Measurements from ENCODE around the gene SMURF2.

The SMURF2 gene

GRCh38 chr17:64603987-64604386 lies 58.1 kb downstream of the SMURF2 start:
- ChIA-PET POLR2A (no interaction called here), CTCF (no interaction called here)
- TF ChIP-seq HDGF (IDR thresholded peaks at IDR 0.05; ENCODE audit: borderline replicate concordance) (no peak), LEF1 (IDR thresholded peaks at IDR 0.05; ENCODE audit: borderline replicate concordance) (no peak), SUZ12 (IDR thresholded peaks at IDR 0.05) (no peak), ELF4 (IDR thresholded peaks at IDR 0.05) (no peak), ZNF384 (IDR thresholded peaks at IDR 0.05) (no peak), BHLHE40 (IDR thresholded peaks at IDR 0.05; ENCODE audit: borderline replicate concordance) (no peak), SP1 (IDR thresholded peaks at IDR 0.05) (no peak)
- no peak for DNase-seq (ENCODE audit: extremely low spot score)

DNA sequence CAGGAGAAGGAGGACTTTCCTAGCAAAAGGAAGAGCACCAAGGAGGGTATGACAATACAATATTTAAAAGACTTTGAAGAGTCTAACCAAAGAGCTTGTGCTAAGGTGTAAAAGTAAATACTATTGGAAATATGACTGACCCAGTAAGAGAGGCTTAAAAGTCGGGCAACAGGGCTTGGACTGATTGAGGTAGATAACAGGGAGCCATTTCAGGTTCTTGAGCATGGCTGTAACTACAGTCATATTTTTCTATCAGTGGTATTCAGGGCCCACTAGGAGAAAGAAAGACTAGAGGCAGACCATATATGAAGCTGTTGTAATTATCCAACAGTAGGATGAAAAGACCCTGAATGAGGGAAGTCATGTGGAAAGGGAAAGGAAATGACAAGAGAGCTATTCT lies 62.3 kb downstream of the SMURF2 start:
- ChIA-PET CTCF (no interaction called here), POLR2A (interaction anchor here (1.9 kb wide), 1 partner anchor 93 kb away, joined by 5 read pairs; the partner anchor contains the start of gene CEP95)
- DNase-seq (ENCODE audit: extremely low spot score) = no peak
- TF ChIP-seq BHLHE40 (IDR thresholded peaks at IDR 0.05; ENCODE audit: borderline replicate concordance) (no peak), FOXA1 (IDR thresholded peaks at IDR 0.05) (no peak), TARDBP (IDR thresholded peaks at IDR 0.05) (no peak), ARNT (IDR thresholded peaks at IDR 0.05) (no peak), SUZ12 (IDR thresholded peaks at IDR 0.05) (no peak), ZNF384 (IDR thresholded peaks at IDR 0.05) (no peak), LEF1 (IDR thresholded peaks at IDR 0.05; ENCODE audit: borderline replicate concordance) (no peak)

GRCh38 chr17:64599187-64599676 lies 62.9 kb downstream of the SMURF2 start:
- POLR2A ChIA-PET = interaction anchor here (1.9 kb wide), 1 partner anchor 92 kb away, joined by 5 read pairs; the partner anchor contains the start of gene CEP95
- CTCF ChIA-PET = no interaction called here
- no peak for DNase-seq (ENCODE audit: extremely low spot score)
- TF ChIP-seq LEF1 (IDR thresholded peaks at IDR 0.05; ENCODE audit: borderline replicate concordance) = no peak
- TF ChIP-seq ELF4 (IDR thresholded peaks at IDR 0.05) = no peak
- no peak for TF ChIP-seq ARNT (IDR thresholded peaks at IDR 0.05)
- no peak for TF ChIP-seq FOXK2 (IDR thresholded peaks at IDR 0.05)
- no peak for TF ChIP-seq NFRKB (IDR thresholded peaks at IDR 0.05)
- no peak for TF ChIP-seq ZNF384 (IDR thresholded peaks at IDR 0.05)
- TF ChIP-seq, protein P1, sequence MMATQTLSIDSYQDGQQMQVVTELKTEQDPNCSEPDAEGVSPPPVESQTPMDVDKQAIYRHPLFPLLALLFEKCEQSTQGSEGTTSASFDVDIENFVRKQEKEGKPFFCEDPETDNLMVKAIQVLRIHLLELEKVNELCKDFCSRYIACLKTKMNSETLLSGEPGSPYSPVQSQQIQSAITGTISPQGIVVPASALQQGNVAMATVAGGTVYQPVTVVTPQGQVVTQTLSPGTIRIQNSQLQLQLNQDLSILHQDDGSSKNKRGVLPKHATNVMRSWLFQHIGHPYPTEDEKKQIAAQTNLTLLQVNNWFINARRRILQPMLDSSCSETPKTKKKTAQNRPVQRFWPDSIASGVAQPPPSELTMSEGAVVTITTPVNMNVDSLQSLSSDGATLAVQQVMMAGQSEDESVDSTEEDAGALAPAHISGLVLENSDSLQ (IDR thresholded peaks at IDR 0.05) = no peak
- TF ChIP-seq FOXM1 (IDR thresholded peaks at IDR 0.05; ENCODE audit: borderline replicate concordance) = no peak
- TF ChIP-seq FOXA1 (IDR thresholded peaks at IDR 0.05) = no peak
- no peak for TF ChIP-seq HDGF (IDR thresholded peaks at IDR 0.05; ENCODE audit: borderline replicate concordance)
- no peak for TF ChIP-seq L3MBTL2 (conservative IDR thresholded peaks at IDR 0.05)
- no peak for TF ChIP-seq SUZ12 (IDR thresholded peaks at IDR 0.05)
- no peak for TF ChIP-seq BHLHE40 (IDR thresholded peaks at IDR 0.05; ENCODE audit: borderline replicate concordance)
- no peak for TF ChIP-seq TARDBP (IDR thresholded peaks at IDR 0.05)

- CTCF ChIA-PET = no interaction called here
- POLR2A ChIA-PET = interaction anchor here (1.9 kb wide), 1 partner anchor 92 kb away, joined by 5 read pairs; the partner anchor contains the start of gene CEP95
- no peak for TF ChIP-seq FOXK2 (IDR thresholded peaks at IDR 0.05)
- TF ChIP-seq ARNT (IDR thresholded peaks at IDR 0.05) = no peak
- TF ChIP-seq FOXM1 (IDR thresholded peaks at IDR 0.05; ENCODE audit: borderline replicate concordance) = no peak
- no peak for TF ChIP-seq ELF4 (IDR thresholded peaks at IDR 0.05)
- TF ChIP-seq NFRKB (IDR thresholded peaks at IDR 0.05) = no peak
- TF ChIP-seq, protein P1 (IDR thresholded peaks at IDR 0.05) = no peak
- TF ChIP-seq SP1 (IDR thresholded peaks at IDR 0.05) = no peak
- TF ChIP-seq LEF1 (IDR thresholded peaks at IDR 0.05; ENCODE audit: borderline replicate concordance) = no peak
- no peak for DNase-seq (ENCODE audit: extremely low spot score)
These were observed 63.4 kb downstream of the SMURF2 start for GRCh38 chr17:64598672-64599071.

- no peak for TF ChIP-seq NFRKB (IDR thresholded peaks at IDR 0.05)
- TF ChIP-seq FOXM1 (IDR thresholded peaks at IDR 0.05; ENCODE audit: borderline replicate concordance) = no peak
- TF ChIP-seq HDGF (IDR thresholded peaks at IDR 0.05; ENCODE audit: borderline replicate concordance) = no peak
- TF ChIP-seq FOXA1 (IDR thresholded peaks at IDR 0.05) = no peak
- no peak for TF ChIP-seq ELF4 (IDR thresholded peaks at IDR 0.05)
- TF ChIP-seq ZNF384 (IDR thresholded peaks at IDR 0.05) = no peak
- TF ChIP-seq LEF1 (IDR thresholded peaks at IDR 0.05; ENCODE audit: borderline replicate concordance) = no peak
- TF ChIP-seq FOXK2 (IDR thresholded peaks at IDR 0.05) = no peak
- no peak for TF ChIP-seq L3MBTL2 (conservative IDR thresholded peaks at IDR 0.05)
- TF ChIP-seq SP1 (IDR thresholded peaks at IDR 0.05) = no peak
- TF ChIP-seq BHLHE40 (IDR thresholded peaks at IDR 0.05; ENCODE audit: borderline replicate concordance) = no peak
- TF ChIP-seq SUZ12 (IDR thresholded peaks at IDR 0.05) = no peak
- TF ChIP-seq CTBP1 (IDR thresholded peaks at IDR 0.05; ENCODE audit: borderline replicate concordance) = no peak
- CTCF ChIA-PET = no interaction called here
- POLR2A ChIA-PET = no interaction called here
- DNase-seq (ENCODE audit: extremely low spot score) = no peak
These were observed 65.1 kb downstream of the SMURF2 start for GRCh38 chr17:64596988-64597387.

DNA sequence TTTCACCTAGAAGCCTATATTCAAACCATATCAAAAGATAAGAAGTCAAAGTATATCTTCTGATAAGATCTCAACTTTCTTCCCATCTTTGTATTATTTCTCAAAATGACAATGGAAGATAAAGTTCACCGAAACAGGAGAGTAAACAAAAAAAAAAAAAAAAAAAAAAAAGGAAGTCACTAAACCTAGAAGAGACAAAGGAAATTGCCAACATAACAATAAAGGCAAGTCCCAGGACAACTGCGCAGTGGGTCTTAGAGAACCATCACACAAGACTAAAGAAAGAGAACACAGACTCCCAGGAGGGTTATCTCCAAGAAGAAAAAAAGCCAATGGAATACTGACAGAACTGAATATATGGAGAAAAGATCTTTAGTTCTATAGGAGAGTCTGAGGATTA lies 65.7 kb downstream of the SMURF2 start:
- POLR2A ChIA-PET = interaction anchor here (1.3 kb wide), 1 partner anchor 90 kb away, joined by 3 read pairs; the partner anchor contains the start of gene CEP95
- no peak for TF ChIP-seq BHLHE40 (IDR thresholded peaks at IDR 0.05; ENCODE audit: borderline replicate concordance)
- no peak for TF ChIP-seq SUZ12 (IDR thresholded peaks at IDR 0.05)
- TF ChIP-seq, protein P1 (IDR thresholded peaks at IDR 0.05) = no peak
- CTCF ChIA-PET = no interaction called here

GRCh38 chr17:64591944-64592343 lies 70.2 kb downstream of the SMURF2 start:
- CTCF ChIA-PET = no interaction called here
- DNase-seq (ENCODE audit: extremely low spot score) = no peak
- TF ChIP-seq BHLHE40 (IDR thresholded peaks at IDR 0.05; ENCODE audit: borderline replicate concordance) (no peak), NFRKB (IDR thresholded peaks at IDR 0.05) (no peak), FOXK2 (IDR thresholded peaks at IDR 0.05) (no peak)
- POLR2A ChIA-PET = no interaction called here

More for the DNA sequence above, 65.7 kb downstream of the SMURF2 start:
- no peak for DNase-seq (ENCODE audit: extremely low spot score)
